ENCODE measurements around the gene PDE6D. TPM values are rescaled to one million over a fixed set of nuclear protein-coding genes. Genes with fewer than 3 reads are reported as not detected.

Gene PDE6D
- total RNA-seq, 1 donor from 2014 or later: 47.1 TPM

- Mint-ChIP-seq H3K4me1 (ENCODE audit: low read depth, unreplicated experiment) (peaks cover 26% of the 10 kb centered on the region), H3K27ac (ENCODE audit: unreplicated experiment) (peak overlapping the region; percentile 97), H3K9me3 (ENCODE audit: unreplicated experiment) (peaks cover 15% of the 10 kb centered on the region), H3K36me3 (ENCODE audit: unreplicated experiment) (no peaks in the 10 kb centered on the region), H3K4me3 (ENCODE audit: unreplicated experiment) (peak overlapping the region; percentile 7), H3K27me3 (ENCODE audit: unreplicated experiment) (peaks cover 17% of the 10 kb centered on the region)
- TF ChIP-seq, protein P1, sequence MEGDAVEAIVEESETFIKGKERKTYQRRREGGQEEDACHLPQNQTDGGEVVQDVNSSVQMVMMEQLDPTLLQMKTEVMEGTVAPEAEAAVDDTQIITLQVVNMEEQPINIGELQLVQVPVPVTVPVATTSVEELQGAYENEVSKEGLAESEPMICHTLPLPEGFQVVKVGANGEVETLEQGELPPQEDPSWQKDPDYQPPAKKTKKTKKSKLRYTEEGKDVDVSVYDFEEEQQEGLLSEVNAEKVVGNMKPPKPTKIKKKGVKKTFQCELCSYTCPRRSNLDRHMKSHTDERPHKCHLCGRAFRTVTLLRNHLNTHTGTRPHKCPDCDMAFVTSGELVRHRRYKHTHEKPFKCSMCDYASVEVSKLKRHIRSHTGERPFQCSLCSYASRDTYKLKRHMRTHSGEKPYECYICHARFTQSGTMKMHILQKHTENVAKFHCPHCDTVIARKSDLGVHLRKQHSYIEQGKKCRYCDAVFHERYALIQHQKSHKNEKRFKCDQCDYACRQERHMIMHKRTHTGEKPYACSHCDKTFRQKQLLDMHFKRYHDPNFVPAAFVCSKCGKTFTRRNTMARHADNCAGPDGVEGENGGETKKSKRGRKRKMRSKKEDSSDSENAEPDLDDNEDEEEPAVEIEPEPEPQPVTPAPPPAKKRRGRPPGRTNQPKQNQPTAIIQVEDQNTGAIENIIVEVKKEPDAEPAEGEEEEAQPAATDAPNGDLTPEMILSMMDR (IDR thresholded peaks at IDR 0.05; ENCODE audit: partially characterized antibody, unreplicated experiment): no peak
- DNase-seq: no peak
Observed at GRCh38 chr2:231683292-231684235, 97.5 kb downstream of the PDE6D start.

DNA sequence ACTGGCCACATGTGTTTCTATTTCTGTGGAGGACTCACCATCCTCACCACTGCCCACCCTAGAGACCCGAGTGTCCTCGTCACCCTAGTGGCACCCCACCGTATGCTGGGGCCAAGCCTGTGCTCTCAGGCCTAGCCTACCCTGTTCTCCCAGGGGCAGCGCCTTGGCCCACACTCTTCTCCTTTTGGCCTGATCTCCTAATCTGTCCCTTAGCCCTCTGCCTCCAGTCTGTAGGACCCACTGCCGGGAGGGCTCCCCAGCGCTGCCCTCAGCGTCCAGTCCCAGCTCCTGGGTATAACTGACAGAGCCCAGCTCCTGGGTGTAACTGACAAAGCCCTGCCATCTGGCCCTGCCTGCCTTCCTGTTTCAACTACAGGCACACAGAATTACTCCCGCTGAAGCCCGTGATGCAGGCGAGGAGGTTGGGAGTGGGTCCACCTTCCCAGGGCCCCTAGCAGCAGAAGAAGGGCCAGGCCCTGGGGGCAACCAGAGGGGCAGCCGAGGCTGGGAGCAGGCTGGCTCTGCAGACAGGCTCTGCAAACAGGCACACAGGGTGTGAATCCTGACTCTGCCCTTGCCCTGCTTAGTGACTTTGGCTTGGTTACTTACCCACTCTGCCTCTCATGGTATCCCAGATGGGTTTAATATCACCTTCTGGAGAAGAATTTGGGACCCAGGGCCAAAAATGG is 98.3 kb downstream of the PDE6D start:
- TF ChIP-seq, protein P1 (IDR thresholded peaks at IDR 0.05; ENCODE audit: partially characterized antibody, unreplicated experiment): no peak
- Mint-ChIP-seq H3K4me1 (ENCODE audit: low read depth, unreplicated experiment) (peaks cover 25% of the 10 kb centered on the region), H3K9me3 (ENCODE audit: unreplicated experiment) (peaks cover 16% of the 10 kb centered on the region), H3K27me3 (ENCODE audit: unreplicated experiment) (peaks cover 17% of the 10 kb centered on the region), H3K4me3 (ENCODE audit: unreplicated experiment) (peak overlapping the region; percentile 73), H3K27ac (ENCODE audit: unreplicated experiment) (peak overlapping the region; percentile 97), H3K36me3 (ENCODE audit: unreplicated experiment) (no peaks in the 10 kb centered on the region)
- DNase-seq: no peak

Other genes with a start within 250 kb of the PDE6D start
- not detected for gene TEX44, start 188.4 kb downstream of the PDE6D start, total RNA-seq (ENCODE audit: unreplicated experiment)
- gene PTMA, start 72.8 kb downstream of the PDE6D start, total RNA-seq (ENCODE audit: unreplicated experiment): 948 TPM
- gene COPS7B, start 5.2 kb upstream of the PDE6D start, total RNA-seq (ENCODE audit: unreplicated experiment): 53.2 TPM
- 18.5 TPM for gene NPPC, start 145.1 kb upstream of the PDE6D start, total RNA-seq (ENCODE audit: unreplicated experiment)
- 42.1 TPM for gene DIS3L2, start 180.4 kb upstream of the PDE6D start, total RNA-seq (ENCODE audit: unreplicated experiment)